GM19099 (cell line): Measurements from ENCODE around the gene RABL6.

Experiments used
- POLR2A ChIP-seq: IDR thresholded peaks from 3 replicates; pipeline ENCODE4 v1.6.1; 2011; ENCODE audit warnings: low read depth; ENCODE audit not compliant: insufficient read length; ENCODE audit errors: extremely low read depth

RABL6 gene

DNA sequence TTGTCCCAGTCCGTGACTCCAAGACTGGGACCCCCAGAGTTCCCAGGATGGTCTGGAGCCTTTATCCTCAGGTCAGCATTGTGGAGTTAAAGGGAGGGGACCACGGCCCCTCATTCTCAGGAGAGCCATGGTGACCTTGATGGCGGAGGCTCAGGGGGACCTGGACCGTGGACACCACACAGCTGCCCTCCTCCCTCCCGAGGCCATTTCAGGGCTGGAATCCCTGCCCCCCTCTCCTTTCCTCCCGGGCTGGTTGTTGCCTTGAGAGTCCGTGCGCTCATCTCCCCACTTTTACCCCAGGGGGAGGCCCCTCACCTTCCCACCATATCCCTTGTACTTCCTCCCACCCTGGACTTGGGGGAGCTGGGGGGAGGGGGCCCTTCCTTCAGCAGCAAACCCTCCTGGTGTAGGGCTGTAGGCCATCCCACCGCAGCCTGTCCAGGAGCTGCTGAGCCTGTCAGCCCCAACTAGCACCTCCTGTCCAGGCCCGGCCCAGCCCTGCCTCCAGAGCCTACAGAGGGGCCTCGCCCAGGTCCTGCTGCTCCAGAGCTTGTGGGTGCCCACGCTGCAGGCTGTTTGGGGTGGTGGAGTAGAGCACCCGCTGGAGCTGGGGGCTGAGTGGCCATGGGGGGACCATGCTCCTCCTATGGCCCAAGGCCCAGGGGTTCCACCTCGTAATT, 20.2 kb downstream of the RABL6 start:
- TF ChIP-seq POLR2A = no peak

DNA sequence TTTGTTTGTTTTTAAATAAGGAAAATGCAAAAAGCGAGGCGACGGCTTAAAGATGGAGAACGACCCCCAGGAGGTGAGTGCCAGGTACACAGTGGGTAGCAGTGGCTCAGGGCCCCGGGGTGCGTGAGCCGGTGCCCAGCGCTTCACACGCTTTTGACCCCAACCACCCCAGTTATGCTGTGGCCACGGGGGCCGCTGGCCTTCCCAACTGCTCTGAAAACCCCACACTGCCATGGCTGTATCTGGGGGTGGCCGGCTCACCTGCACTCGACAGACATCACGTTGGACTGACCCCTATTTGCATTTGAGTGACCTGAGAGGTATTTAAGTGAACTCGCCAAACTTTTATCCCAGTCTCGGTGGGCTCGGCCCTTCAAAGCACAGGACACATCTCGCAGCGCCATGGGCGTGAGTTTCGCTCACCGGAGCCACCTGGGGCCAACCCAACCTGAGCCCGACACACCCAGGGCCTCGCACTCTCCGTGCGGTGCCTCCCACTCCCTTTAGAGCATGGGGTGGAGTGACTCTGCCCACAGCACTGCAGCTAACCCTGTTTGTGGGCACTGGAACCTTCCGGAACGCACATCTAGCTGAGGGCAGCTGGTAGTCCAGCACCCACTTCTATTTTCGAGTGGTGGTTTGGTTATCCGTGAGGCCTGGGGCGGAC, 20.9 kb downstream of the RABL6 start:
- no peak for TF ChIP-seq POLR2A

DNA sequence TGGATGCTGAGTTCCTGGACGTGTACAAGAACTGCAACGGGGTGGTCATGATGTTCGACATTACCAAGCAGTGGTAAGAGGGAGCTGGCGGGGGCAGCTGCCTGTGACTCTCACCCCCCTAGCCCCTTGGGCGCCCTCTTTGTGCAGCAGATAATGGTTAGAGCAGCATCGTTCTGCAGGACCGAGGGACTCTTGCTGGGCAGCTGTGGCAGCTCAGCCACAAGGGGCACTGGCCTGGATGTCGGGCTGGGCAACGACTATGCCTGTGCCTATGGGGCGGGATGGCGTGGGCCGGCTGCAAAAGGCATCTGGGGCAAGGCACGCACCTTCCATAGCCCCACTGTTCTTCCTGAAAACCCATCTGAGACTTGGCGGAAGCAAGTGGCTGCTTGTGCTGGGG, 21.7 kb downstream of the RABL6 start:
- no peak for TF ChIP-seq POLR2A

DNA sequence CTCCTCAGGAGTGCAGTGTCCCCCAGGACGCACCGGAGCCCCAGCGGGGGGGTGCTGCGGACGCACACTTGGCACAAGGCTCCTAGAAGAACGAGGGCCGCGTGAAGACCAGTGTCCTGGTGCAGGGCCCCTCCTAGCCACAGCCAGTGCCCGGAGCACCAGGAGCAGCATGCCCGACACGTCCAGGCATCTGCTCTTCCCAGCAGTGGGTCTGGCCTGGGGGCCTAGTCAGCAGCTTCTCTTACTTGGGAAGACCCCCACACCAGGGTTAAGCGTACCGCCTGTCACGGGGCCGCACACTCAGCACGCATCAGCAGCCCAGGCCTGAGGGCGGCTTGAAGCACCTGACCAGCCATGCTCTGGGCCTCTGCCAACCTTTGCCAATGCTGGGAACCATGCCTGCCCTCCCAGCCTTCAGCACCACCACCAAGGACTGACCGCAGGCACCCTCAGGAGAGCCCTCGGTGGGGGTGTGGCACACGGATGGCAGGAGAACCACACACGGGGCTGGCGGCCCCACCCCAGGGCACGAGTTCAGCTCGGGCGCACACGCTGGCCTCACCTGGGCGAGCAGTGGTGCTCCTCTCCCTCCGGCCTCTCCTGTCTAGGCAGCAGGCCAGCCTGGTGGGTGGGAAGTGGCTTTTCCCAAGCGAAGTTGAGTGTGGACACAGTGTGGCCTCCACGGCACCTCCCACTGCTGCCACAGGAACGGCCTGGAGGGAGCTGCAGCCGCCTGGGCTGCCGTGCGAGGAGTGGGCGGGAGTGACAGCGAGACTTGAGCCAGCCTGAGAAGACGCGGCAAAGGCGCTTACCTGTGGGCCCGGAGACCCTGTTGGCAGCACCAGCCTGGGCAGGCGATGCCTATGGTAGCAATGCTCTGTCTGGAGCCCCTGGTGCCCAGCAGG, 22.5 kb downstream of the RABL6 start:
- no peak for TF ChIP-seq POLR2A

DNA sequence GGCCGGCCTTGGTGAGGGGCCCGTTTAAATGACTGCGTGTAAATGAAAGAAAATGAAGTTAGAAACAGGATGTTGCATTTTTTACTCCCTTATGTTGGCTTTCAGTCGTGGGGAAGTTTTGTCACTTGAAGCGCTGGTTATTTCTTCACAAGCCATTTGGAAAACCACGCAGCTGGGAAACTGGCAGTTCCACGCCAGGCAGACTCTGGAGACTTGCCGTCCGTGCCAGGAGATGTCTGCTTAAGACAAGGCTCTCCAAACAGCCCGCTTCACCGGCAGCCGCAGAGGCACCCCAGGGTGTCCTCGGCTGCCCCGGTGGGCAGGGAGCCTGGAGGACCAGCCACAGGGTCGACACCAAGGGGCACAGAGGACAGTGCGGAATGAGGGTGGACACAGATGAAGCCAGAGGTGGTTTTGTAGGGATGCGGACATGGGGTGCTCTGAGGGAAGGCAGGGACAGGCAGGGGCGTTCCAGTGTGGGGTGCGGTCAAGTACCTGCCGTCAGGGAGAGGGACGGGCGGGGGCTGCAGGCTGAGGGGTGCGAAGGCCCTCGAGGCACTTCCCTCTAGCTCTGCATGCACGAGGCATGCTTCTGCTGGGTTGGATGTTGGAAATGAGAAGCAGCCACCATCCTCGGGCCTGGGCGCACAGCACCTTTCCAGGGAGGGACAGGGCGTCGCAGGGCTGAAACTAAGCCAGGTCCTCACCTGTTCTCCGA, 23.4 kb downstream of the RABL6 start:
- no peak for TF ChIP-seq POLR2A

DNA sequence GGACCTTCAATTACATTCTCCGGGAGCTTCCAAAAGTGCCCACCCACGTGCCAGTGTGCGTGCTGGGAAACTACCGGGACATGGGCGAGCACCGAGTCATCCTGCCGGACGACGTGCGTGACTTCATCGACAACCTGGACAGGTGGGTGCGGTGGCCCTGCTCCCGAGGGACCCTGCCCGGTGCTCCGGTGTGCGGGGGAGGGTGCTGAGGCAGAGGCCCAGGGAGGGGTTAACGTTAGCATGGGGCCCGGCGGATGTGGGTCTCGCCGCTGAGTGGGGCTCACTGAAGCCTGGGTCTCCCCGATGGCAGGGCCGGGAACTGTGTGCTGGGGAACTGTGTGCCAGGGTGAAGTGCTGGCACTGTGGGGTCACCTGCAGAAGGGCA, 24.0 kb downstream of the RABL6 start:
- no peak for TF ChIP-seq POLR2A

DNA sequence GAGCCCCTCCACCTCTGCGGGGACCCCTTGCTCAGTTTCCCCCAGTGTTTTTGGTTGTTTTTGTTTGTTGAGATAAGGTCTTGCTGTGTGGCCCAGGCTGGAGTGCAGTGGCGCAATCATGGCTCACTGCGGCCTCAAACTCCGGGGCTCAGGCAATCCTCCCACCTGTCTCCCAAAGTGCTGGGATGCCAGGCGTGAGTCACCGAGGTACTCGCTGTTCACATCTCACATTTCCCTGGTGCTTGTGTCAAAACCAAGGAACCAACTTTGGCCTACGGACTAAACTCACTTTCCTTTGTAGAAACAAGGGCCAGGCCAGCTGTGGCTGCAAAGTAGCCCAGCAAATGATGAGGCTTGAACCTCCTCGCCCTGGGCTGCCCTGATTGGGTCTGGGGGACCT, 24.8 kb downstream of the RABL6 start:
- no peak for TF ChIP-seq POLR2A

DNA sequence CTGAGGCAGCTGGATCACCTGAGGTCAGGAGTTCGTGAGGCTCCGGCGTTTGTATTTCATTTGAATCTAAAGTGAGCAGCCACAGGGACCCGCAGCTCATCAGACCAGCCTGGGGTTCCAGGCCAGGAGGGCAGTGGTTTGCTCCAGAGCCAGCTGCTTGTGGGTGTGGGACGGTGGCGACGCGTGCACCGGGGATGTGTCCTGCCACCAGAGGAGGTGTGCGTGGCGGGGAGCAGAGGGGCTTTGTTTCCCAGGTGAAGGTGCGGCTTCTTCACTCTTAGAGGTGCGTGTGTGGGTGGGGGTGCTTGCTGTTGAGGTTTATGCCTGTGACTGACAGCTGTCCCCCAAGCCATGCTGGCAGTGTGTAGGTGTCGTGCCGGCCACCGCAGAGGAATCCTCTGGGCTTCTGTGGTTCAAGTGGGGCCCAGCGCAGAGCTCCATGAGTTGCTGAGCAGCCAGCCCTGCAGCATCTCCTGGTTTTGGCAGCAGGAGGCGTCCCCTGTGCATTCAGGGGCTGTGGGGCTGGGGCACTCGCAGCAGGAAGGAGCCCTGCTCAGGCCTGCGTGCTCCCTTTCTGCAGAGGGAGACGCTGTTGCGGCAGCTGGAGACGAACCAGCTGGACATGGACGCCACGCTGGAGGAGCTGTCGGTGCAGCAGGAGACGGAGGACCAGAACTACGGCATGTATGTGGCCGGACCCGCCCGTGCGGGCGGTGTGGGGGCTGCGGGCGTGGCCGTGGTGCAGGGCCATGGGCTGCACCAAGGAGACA, 27.6 kb downstream of the RABL6 start:
- TF ChIP-seq POLR2A = no peak

DNA sequence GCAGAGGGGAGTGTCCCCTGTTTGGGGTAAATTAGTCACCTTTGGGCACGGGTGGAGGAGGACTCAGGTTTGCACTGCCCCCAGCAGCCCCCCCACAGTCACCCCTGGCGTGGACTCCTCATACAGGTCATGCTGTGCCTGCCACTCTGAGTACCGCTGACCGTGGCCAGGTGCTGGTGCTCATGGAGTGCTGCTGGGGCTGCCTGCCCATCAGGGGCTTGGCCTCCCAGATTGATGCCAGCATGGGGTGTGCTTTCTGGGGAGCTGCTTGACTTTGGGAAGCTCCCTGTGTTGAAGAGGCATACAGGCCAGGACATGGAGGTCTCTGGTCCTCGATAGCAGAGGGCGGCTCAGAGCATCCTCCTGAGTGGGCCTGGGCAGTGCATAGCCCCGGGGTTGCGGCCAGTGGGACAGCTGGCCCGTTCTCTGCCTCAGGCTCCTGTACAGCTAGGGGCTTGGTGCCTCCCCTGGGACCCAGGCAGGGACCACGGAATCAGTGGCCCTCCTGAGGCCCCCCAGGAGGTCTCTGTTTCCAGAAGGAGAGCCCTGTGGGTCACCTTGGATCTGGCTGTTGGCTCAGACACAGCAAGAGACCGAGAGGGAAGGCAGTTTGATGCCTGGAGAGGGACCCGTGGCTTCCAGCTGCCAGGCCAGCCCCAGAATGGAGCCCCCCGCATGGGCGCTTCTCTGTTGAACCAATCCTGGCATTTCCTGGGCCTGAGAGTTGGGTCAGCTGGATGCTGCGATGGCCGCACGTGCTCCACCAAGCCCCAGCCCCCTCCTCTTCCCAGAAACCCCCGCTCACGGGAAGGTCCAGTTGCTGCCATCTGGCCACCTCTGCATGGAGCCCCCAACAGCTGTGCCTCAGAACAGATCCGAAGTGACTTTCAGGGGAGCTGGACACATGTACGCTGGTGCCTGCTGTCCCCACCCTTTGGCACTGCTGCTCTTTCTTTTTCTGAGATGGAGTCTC, 28.5 kb downstream of the RABL6 start:
- no peak for TF ChIP-seq POLR2A

DNA sequence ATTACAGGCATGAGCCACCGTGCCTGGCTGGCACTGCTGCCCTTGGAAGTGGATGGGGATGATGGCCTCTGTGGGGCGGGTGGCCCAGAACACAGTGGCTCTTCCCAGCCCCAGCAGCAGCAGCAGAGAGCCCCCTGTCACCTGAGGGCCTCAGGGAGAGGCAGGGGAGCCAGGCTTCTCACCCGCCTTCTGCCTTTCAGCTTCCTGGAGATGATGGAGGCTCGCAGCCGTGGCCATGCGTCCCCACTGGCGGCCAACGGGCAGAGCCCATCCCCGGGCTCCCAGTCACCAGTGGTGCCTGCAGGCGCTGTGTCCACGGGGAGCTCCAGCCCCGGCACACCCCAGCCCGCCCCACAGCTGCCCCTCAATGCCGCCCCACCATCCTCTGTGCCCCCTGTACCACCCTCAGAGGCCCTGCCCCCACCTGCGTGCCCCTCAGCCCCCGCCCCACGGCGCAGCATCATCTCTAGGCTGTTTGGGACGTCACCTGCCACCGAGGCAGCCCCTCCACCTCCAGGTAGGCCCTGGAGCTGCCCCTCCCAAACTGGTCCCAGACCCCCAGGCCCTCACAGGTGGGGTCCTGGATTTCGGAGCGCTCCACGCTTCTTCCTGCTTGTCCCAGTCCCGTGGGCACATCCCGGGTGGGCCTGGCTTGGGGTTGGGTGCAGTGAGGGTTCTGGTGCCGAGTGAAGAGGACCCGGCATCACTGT, 29.6 kb downstream of the RABL6 start:
- TF ChIP-seq POLR2A = no peak

DNA sequence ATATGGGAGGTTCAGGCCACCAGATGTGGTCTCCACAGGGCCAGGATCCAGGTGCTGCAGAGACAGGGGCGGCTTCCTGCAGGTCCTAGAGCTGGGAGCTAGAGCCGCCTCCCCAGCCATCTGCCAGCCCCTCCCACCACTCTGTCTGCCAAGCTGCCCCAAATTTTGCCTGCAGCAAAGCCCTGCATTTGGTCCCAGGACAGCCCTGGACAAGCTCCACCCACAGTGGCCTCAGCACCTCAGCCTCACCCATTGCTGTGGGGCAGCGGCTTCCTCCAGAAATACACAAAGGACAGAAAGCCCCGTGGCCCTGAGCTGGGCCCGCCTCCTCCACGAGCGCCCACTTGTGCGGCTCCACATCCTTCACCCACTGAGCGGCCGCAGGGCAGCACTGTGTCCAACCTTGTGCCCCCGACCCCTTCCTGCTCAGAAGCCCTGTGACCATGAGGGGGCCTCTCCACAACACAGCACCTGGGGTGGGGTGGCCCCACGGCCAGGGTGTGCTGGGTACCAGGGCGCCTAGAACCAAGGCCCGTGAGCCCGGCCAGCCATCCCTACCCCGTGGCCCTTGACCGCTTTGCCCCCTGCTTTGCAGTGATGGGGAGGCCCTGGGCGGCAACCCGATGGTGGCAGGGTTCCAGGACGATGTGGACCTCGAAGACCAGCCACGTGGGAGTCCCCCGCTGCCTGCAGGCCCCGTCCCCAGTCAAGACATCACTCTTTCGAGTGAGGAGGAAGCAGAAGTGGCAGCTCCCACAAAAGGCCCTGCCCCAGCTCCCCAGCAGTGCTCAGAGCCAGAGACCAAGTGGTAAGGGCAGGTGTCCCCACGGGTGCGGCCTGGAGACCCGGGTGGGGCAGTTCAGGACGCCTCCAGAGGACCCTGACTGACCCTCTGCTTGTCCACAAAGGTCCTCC, 30.8 kb downstream of the RABL6 start:
- TF ChIP-seq POLR2A = no peak
